ENCODE results near the gene SYNGR1. TPM values are rescaled to one million over a fixed set of nuclear protein-coding genes. Genes with fewer than 3 reads are reported as not detected.

SYNGR1 gene
- polyA plus RNA-seq, 1 donor from 2014 or later = 9.1 TPM

- peak overlapping the region in 1 of 3 donors; percentile 91 for H3K27ac Mint-ChIP-seq
- H3K27me3 Mint-ChIP-seq = no peaks in the 10 kb centered on the region
- H3K36me3 Mint-ChIP-seq = peaks cover 4% of the 10 kb centered on the region
- no peaks in the 10 kb centered on the region for H3K9me3 Mint-ChIP-seq
- H3K4me3 Mint-ChIP-seq = no peak overlapping the region
- peaks cover 0 to 8% (median 0%) of the 10 kb centered on the region in 3 donors for H3K4me1 Mint-ChIP-seq
These were observed 15.1 kb downstream of the SYNGR1 start for GRCh38 chr22:39364714-39365491.

GRCh38 chr22:39365492-39365780, 15.6 kb downstream of the SYNGR1 start:
- Mint-ChIP-seq H3K27me3 (no peaks in the 10 kb centered on the region), H3K36me3 (no peaks in the 10 kb centered on the region), H3K9me3 (no peaks in the 10 kb centered on the region), H3K4me1 (peaks cover 0 to 8% (median 0%) of the 10 kb centered on the region in 3 donors), H3K4me3 (no peak overlapping the region), H3K27ac (no peak overlapping the region)

- H3K27me3 Mint-ChIP-seq = no peaks in the 10 kb centered on the region
- H3K9me3 Mint-ChIP-seq = no peaks in the 10 kb centered on the region
- no peaks in the 10 kb centered on the region for H3K36me3 Mint-ChIP-seq
- no peak overlapping the region for H3K4me3 Mint-ChIP-seq
- H3K4me1 Mint-ChIP-seq = peaks cover 0 to 6% (median 0%) of the 10 kb centered on the region in 3 donors
- no peak overlapping the region for H3K27ac Mint-ChIP-seq
These were observed 17.2 kb downstream of the SYNGR1 start for GRCh38 chr22:39367035-39367434.

GRCh38 chr22:39368461-39368911, 18.7 kb downstream of the SYNGR1 start:
- H3K4me1 Mint-ChIP-seq = peaks cover 0 to 6% (median 0%) of the 10 kb centered on the region in 3 donors
- no peaks in the 10 kb centered on the region for H3K9me3 Mint-ChIP-seq
- H3K27me3 Mint-ChIP-seq = no peaks in the 10 kb centered on the region
- H3K27ac Mint-ChIP-seq = peak overlapping the region in 1 of 3 donors; percentile 46
- H3K36me3 Mint-ChIP-seq = no peaks in the 10 kb centered on the region
- peak overlapping the region in 1 of 4 donors; percentile 41 for H3K4me3 Mint-ChIP-seq

- no peak overlapping the region for H3K27ac Mint-ChIP-seq
- no peaks in the 10 kb centered on the region for H3K9me3 Mint-ChIP-seq
- H3K4me3 Mint-ChIP-seq = no peak overlapping the region
These were observed 19.4 kb downstream of the SYNGR1 start for GRCh38 chr22:39369186-39369585.

GRCh38 chr22:39369586-39369985, 19.8 kb downstream of the SYNGR1 start:
- H3K36me3 Mint-ChIP-seq = no peaks in the 10 kb centered on the region
- H3K9me3 Mint-ChIP-seq = no peaks in the 10 kb centered on the region
- peaks cover 0 to 6% (median 0%) of the 10 kb centered on the region in 3 donors for H3K4me1 Mint-ChIP-seq
- no peak overlapping the region for H3K27ac Mint-ChIP-seq
- no peaks in the 10 kb centered on the region for H3K27me3 Mint-ChIP-seq
- no peak overlapping the region for H3K4me3 Mint-ChIP-seq

More at GRCh38 chr22:39369186-39369585, 19.4 kb downstream of the SYNGR1 start:
- H3K36me3 Mint-ChIP-seq = no peaks in the 10 kb centered on the region
- peaks cover 0 to 6% (median 0%) of the 10 kb centered on the region in 3 donors for H3K4me1 Mint-ChIP-seq
- no peaks in the 10 kb centered on the region for H3K27me3 Mint-ChIP-seq

GRCh38 chr22:39371732-39372131, 21.9 kb downstream of the SYNGR1 start:
- Mint-ChIP-seq H3K36me3 (no peaks in the 10 kb centered on the region), H3K4me1 (peaks cover 0 to 4% (median 0%) of the 10 kb centered on the region in 3 donors), H3K9me3 (no peaks in the 10 kb centered on the region), H3K27me3 (no peaks in the 10 kb centered on the region), H3K4me3 (no peak overlapping the region), H3K27ac (no peak overlapping the region)

GRCh38 chr22:39374191-39374590, 24.4 kb downstream of the SYNGR1 start:
- Mint-ChIP-seq H3K9me3 (no peaks in the 10 kb centered on the region), H3K4me3 (no peak overlapping the region), H3K27ac (no peak overlapping the region), H3K36me3 (no peaks in the 10 kb centered on the region), H3K4me1 (no peaks in the 10 kb centered on the region), H3K27me3 (no peaks in the 10 kb centered on the region)

- Mint-ChIP-seq H3K4me1 (no peaks in the 10 kb centered on the region), H3K27ac (no peak overlapping the region), H3K9me3 (no peaks in the 10 kb centered on the region), H3K27me3 (no peaks in the 10 kb centered on the region), H3K36me3 (no peaks in the 10 kb centered on the region), H3K4me3 (no peak overlapping the region)
These were observed 25.0 kb downstream of the SYNGR1 start for GRCh38 chr22:39374801-39375200.

GRCh38 chr22:39375646-39376045, 25.9 kb downstream of the SYNGR1 start:
- H3K27ac Mint-ChIP-seq = no peak overlapping the region
- H3K4me3 Mint-ChIP-seq = no peak overlapping the region
- no peaks in the 10 kb centered on the region for H3K9me3 Mint-ChIP-seq
- no peaks in the 10 kb centered on the region for H3K27me3 Mint-ChIP-seq
- H3K4me1 Mint-ChIP-seq = no peaks in the 10 kb centered on the region
- no peaks in the 10 kb centered on the region for H3K36me3 Mint-ChIP-seq

GRCh38 chr22:39379756-39380730, 30.3 kb downstream of the SYNGR1 start:
- no peaks in the 10 kb centered on the region for H3K9me3 Mint-ChIP-seq
- no peak overlapping the region for H3K4me3 Mint-ChIP-seq
- H3K36me3 Mint-ChIP-seq = no peaks in the 10 kb centered on the region
- no peaks in the 10 kb centered on the region for H3K27me3 Mint-ChIP-seq
- H3K4me1 Mint-ChIP-seq = peaks cover 0 to 2% (median 2%) of the 10 kb centered on the region in 3 donors
- peak overlapping the region in 1 of 3 donors; percentile 56 for H3K27ac Mint-ChIP-seq

- Mint-ChIP-seq H3K9me3 (no peaks in the 10 kb centered on the region), H3K4me3 (no peak overlapping the region), H3K4me1 (peaks cover 0 to 2% (median 2%) of the 10 kb centered on the region in 3 donors), H3K36me3 (no peaks in the 10 kb centered on the region), H3K27me3 (no peaks in the 10 kb centered on the region), H3K27ac (peak overlapping the region in 1 of 3 donors; percentile 56)
These were observed 31.4 kb downstream of the SYNGR1 start for GRCh38 chr22:39381009-39381755.

GRCh38 chr22:39381930-39382329, 32.1 kb downstream of the SYNGR1 start:
- Mint-ChIP-seq H3K36me3 (no peaks in the 10 kb centered on the region), H3K9me3 (no peaks in the 10 kb centered on the region), H3K4me3 (no peak overlapping the region), H3K4me1 (peaks cover 0 to 3% (median 2%) of the 10 kb centered on the region in 3 donors), H3K27me3 (no peaks in the 10 kb centered on the region), H3K27ac (no peak overlapping the region)

GRCh38 chr22:39382410-39382809, 32.6 kb downstream of the SYNGR1 start:
- no peak overlapping the region for H3K4me3 Mint-ChIP-seq
- peaks cover 0 to 8% (median 2%) of the 10 kb centered on the region in 3 donors for H3K4me1 Mint-ChIP-seq
- H3K36me3 Mint-ChIP-seq = no peaks in the 10 kb centered on the region
- H3K9me3 Mint-ChIP-seq = no peaks in the 10 kb centered on the region
- no peak overlapping the region for H3K27ac Mint-ChIP-seq
- no peaks in the 10 kb centered on the region for H3K27me3 Mint-ChIP-seq
